K562 treated with DMSO at 1 percent for 24 hours (cell line): ENCODE measurements around the gene ZDHHC14. TPM values are rescaled to one million over a fixed set of nuclear protein-coding genes. Genes with fewer than 3 reads are reported as not detected.

Experiments used
- total RNA-seq: library from RNA; unstranded; fragments of 300-600 nt; gene quantifications from 2 replicates; pipeline ENCODE4 v1.2.3, GENCODE V29; 2022; ENCODE audit warnings: low read depth; ENCODE audit not compliant: insufficient read depth

Gene ZDHHC14
- 35.4 and 38.6 TPM in 2 replicates for total RNA-seq

GRCh38 chr6:157380779-157381561 is at the start of gene ZDHHC14:
TSS of gene ZDHHC14 (plus strand) at chr6:157381190.

Other genes starting within 250 kb of the ZDHHC14 start
- 5.0 and 7.3 TPM in 2 replicates for gene TMEM242, start 57.7 kb upstream of the ZDHHC14 start, total RNA-seq